H1 (cell line): ENCODE data around the gene OPA3. TPM values are rescaled to one million over a fixed set of nuclear protein-coding genes. Genes with fewer than 3 reads are reported as not detected.

Source experiments
- CTCF ChIA-PET: fragments of 300-600 bp; sonication (Branson Sonifier 250); formaldehyde crosslinking; loops from one replicate; lab custom pipeline; 2021; ENCODE audit not compliant: partially characterized antibody; lab: Charles Lee
- POLR2A ChIA-PET: fragments of 300-600 bp; sonication (Branson Sonifier 250); formaldehyde crosslinking; loops from one replicate; lab custom pipeline; 2021; ENCODE audit warnings: inconsistent platforms; ENCODE audit not compliant: partially characterized antibody; lab: Charles Lee
- DNase-seq, 2 experiments: peaks; one replicate each; pipeline versions ENCODE4 v3.0.0 to v3.0.0-alpha.2; 2010 to 2022; ENCODE audit warnings: low spot score in 2 of 2, low read depth in 1 of 2, mixed read lengths in 1 of 2
- FAIRE-seq: peaks from 2 replicates; lab custom pipeline; 2011; peaks lifted over from hg19 to GRCh38; lab: Jason Lieb, UNC
- H2AFZ ChIP-seq: 2 replicates; pipeline ENCODE4 v1.8.1; 2012; ENCODE audit warnings: low read length, inconsistent platforms
- H2AK5ac ChIP-seq: 2 replicates; pipeline ENCODE4 v1.6.1; 2013; ENCODE audit warnings: low read depth, low read length
- H2BK120ac ChIP-seq: replicated peaks from 2 replicates; pipeline ENCODE3; 2013; ENCODE audit warnings: low read depth, low read length, inconsistent platforms
- H2BK12ac ChIP-seq: 2 replicates; pipeline ENCODE4 v1.6.1; 2013; ENCODE audit warnings: low read depth, low read length
- H2BK15ac ChIP-seq: 2 replicates; pipeline ENCODE4 v1.6.1; 2013; ENCODE audit warnings: low read length
- H2BK20ac ChIP-seq: 2 replicates; pipeline ENCODE4 v1.6.1; 2013; ENCODE audit warnings: low read length
- H2BK5ac ChIP-seq: 2 replicates; pipeline ENCODE4 v1.6.1; 2013; ENCODE audit warnings: low read depth, low read length
- H3K14ac ChIP-seq: 2 replicates; pipeline ENCODE4 v1.6.1; 2013; ENCODE audit warnings: inconsistent platforms; ENCODE audit not compliant: insufficient read length
- H3K18ac ChIP-seq: 2 replicates; pipeline ENCODE4 v1.6.1; 2013; ENCODE audit warnings: low read length; ENCODE audit errors: extremely low read depth
- H3K23ac ChIP-seq: 2 replicates; pipeline ENCODE4 v1.6.1; 2013; ENCODE audit warnings: inconsistent platforms; ENCODE audit not compliant: insufficient read length
- H3K23me2 ChIP-seq: 2 replicates; pipeline ENCODE4 v1.6.1; 2013; ENCODE audit warnings: low read depth, low read length
- H3K27ac ChIP-seq: 2 replicates; pipeline ENCODE4 v1.6.1; 2011; ENCODE audit warnings: low read depth, low read length, inconsistent platforms
- H3K27me3 ChIP-seq, 4 experiments: replicated peaks in 1 of 4; 1 replicate in 1 of 4; 2 replicates in 3 of 4; pipeline versions ENCODE4 v1.6.1 to v1.8.1; 2011 to 2013; ENCODE audit warnings: low read length in 3 of 4, mild to moderate bottlenecking in 3 of 4, inconsistent platforms in 2 of 4, mixed read lengths in 2 of 4, moderate library complexity in 1 of 4; ENCODE audit not compliant: control insufficient read depth in 3 of 4, insufficient read depth in 3 of 4; ENCODE audit errors: extremely low read depth in 1 of 4
- H3K36me3 ChIP-seq, 4 experiments: 2 replicates each; pipeline versions ENCODE4 v1.6.1 to v1.8.1; 2011 to 2013; ENCODE audit warnings: mild to moderate bottlenecking in 4 of 4, low read length in 3 of 4, moderate library complexity in 2 of 4, control low read depth in 1 of 4, inconsistent platforms in 1 of 4; ENCODE audit not compliant: insufficient read depth in 4 of 4, control insufficient read depth in 2 of 4
- H3K4ac ChIP-seq: replicated peaks from 2 replicates; pipeline ENCODE3; 2013; ENCODE audit warnings: low read length, low read depth, mixed read lengths, inconsistent platforms; ENCODE audit not compliant: insufficient read length
- H3K4me1 ChIP-seq, 4 experiments: replicated peaks in 1 of 4; 1 replicate in 1 of 4; 2 replicates in 3 of 4; pipeline versions ENCODE4 v1.6.1 to v1.8.1; 2011 to 2013; ENCODE audit warnings: low read length in 3 of 4, inconsistent platforms in 2 of 4, mixed read lengths in 1 of 4; ENCODE audit not compliant: insufficient read depth in 4 of 4, control insufficient read depth in 3 of 4
- H3K4me2 ChIP-seq, 2 experiments: 2 replicates each; pipeline versions ENCODE4 v1.6.1 to v1.8.1; 2011 to 2013; ENCODE audit warnings: low read depth in 2 of 2, low read length in 2 of 2, control low read depth in 1 of 2, inconsistent platforms in 1 of 2, mild to moderate bottlenecking in 1 of 2; ENCODE audit not compliant: insufficient read depth in 1 of 2
- H3K4me3 ChIP-seq, 4 experiments: fragments of 200-600, 300-600 bp in 1 of 4; sonication (generic), shearing (Covaris generic), sonication (Bioruptor Twin) in 1 of 4; 2 replicates each; pipeline versions ENCODE4 v1.5.1 to v1.8.1; 2011 to 2016; ENCODE audit warnings: low read length in 4 of 4, low read depth in 3 of 4, control low read depth in 2 of 4, inconsistent platforms in 2 of 4, mild to moderate bottlenecking in 2 of 4, mixed read lengths in 1 of 4, moderate library complexity in 1 of 4; ENCODE audit not compliant: insufficient read depth in 2 of 4; ENCODE audit errors: extremely low read depth in 1 of 4
- H3K56ac ChIP-seq: replicated peaks from 2 replicates; pipeline ENCODE3; 2013; ENCODE audit warnings: low read depth, mild to moderate bottlenecking, mixed read lengths, low read length, inconsistent platforms; ENCODE audit not compliant: insufficient read length
- H3K79me1 ChIP-seq: 2 replicates; pipeline ENCODE4 v1.6.1; 2013; ENCODE audit warnings: low read depth, low read length, control low read depth
- H3K79me2 ChIP-seq, 2 experiments: 2 replicates each; pipeline versions ENCODE4 v1.6.1 to v1.8.1; 2012 to 2013; ENCODE audit warnings: low read length in 2 of 2, mild to moderate bottlenecking in 2 of 2, inconsistent platforms in 1 of 2; ENCODE audit not compliant: insufficient read depth in 2 of 2, control insufficient read depth in 1 of 2
- H3K9ac ChIP-seq, 4 experiments: replicated peaks in 1 of 4; 1 replicate in 1 of 4; 2 replicates in 3 of 4; pipeline versions ENCODE4 v1.6.1 to v1.8.1; 2011 to 2013; ENCODE audit warnings: low read depth in 3 of 4, low read length in 3 of 4, control low read depth in 2 of 4, mild to moderate bottlenecking in 2 of 4, moderate library complexity in 2 of 4, inconsistent platforms in 1 of 4; ENCODE audit errors: extremely low read depth in 1 of 4
- H3K9me3 ChIP-seq, 2 experiments: 2 replicates each; pipeline versions ENCODE4 v1.6.1 to v1.8.1; 2012 to 2013; ENCODE audit warnings: mild to moderate bottlenecking in 2 of 2, moderate library complexity in 2 of 2, control low read depth in 1 of 2, inconsistent platforms in 1 of 2, low read depth in 1 of 2, low read length in 1 of 2, mixed read lengths in 1 of 2; ENCODE audit not compliant: insufficient read depth in 2 of 2
- H4K20me1 ChIP-seq, 2 experiments: replicated peaks in 1 of 2; 2 replicates each; pipeline versions ENCODE3 to v1.8.1; 2011 to 2013; ENCODE audit warnings: inconsistent platforms in 2 of 2, low read length in 2 of 2, mild to moderate bottlenecking in 1 of 2; ENCODE audit not compliant: insufficient read depth in 2 of 2, control insufficient read depth in 1 of 2
- H4K5ac ChIP-seq: 2 replicates; pipeline ENCODE4 v1.6.1; 2013; ENCODE audit warnings: low read length, low read depth, mixed read lengths, inconsistent platforms; ENCODE audit not compliant: insufficient read length
- H4K8ac ChIP-seq: 2 replicates; pipeline ENCODE4 v1.8.0; 2013; ENCODE audit warnings: mild to moderate bottlenecking, moderate library complexity, low read length, inconsistent platforms; ENCODE audit not compliant: insufficient read depth; ENCODE audit errors: extremely low read depth
- H4K91ac ChIP-seq: replicated peaks from 2 replicates; pipeline ENCODE3; 2013; ENCODE audit warnings: low read length, mixed read lengths, inconsistent platforms; ENCODE audit not compliant: insufficient read length
- ATF3 ChIP-seq: IDR thresholded peaks from 2 replicates; pipeline ENCODE4 v1.6.1; 2011; ENCODE audit warnings: low read depth, mild to moderate bottlenecking, low read length; ENCODE audit not compliant: insufficient read depth
- BRCA1 ChIP-seq: IDR thresholded peaks from 2 replicates; pipeline ENCODE4 v1.6.1; 2012; ENCODE audit warnings: low read depth, low read length, improper control_type of control experiment
- CEBPB ChIP-seq: IDR thresholded peaks from 2 replicates; pipeline ENCODE4 v1.6.1; 2012; ENCODE audit warnings: low read depth, low read length
- EP300 ChIP-seq, 2 experiments: IDR thresholded peaks; 1 replicate in 1 of 2; 2 replicates in 1 of 2; pipeline ENCODE4 v1.6.1; 2011 to 2012; ENCODE audit warnings: low read depth in 2 of 2, low read length in 2 of 2, mild to moderate bottlenecking in 2 of 2, borderline replicate concordance in 1 of 2, inconsistent platforms in 1 of 2, moderate library complexity in 1 of 2
- NANOG ChIP-seq: IDR thresholded peaks from 2 replicates; pipeline ENCODE4 v1.6.1; 2011; ENCODE audit warnings: low read length, low read depth, mild to moderate bottlenecking, inconsistent platforms; ENCODE audit not compliant: insufficient read depth, poor library complexity, severe bottlenecking
- NRF1 ChIP-seq: IDR thresholded peaks from 2 replicates; pipeline ENCODE4 v1.6.1; 2011; ENCODE audit warnings: mild to moderate bottlenecking, low read depth, low read length, improper control_type of control experiment
- POLR2A ChIP-seq, 2 experiments: IDR thresholded peaks; 1 replicate in 1 of 2; 2 replicates in 1 of 2; pipeline ENCODE4 v1.6.1; 2011; ENCODE audit warnings: low read depth in 2 of 2, low read length in 2 of 2, mild to moderate bottlenecking in 2 of 2; ENCODE audit errors: control extremely low read depth in 1 of 2
- RBBP5 ChIP-seq: IDR thresholded peaks from 2 replicates; pipeline ENCODE4 v1.7.1; 2012; ENCODE audit warnings: low read depth, mild to moderate bottlenecking, inconsistent platforms, low read length, moderate library complexity, borderline replicate concordance
- SIX5 ChIP-seq: IDR thresholded peaks from 2 replicates; pipeline ENCODE4 v1.6.1; 2011; ENCODE audit warnings: mild to moderate bottlenecking, low read depth, low read length
- SP1 ChIP-seq: IDR thresholded peaks from 2 replicates; pipeline ENCODE4 v1.6.1; 2011; ENCODE audit warnings: low read depth, low read length
- SRF ChIP-seq: IDR thresholded peaks from 2 replicates; pipeline ENCODE4 v1.6.1; 2011; ENCODE audit warnings: mild to moderate bottlenecking, low read depth, low read length, moderate library complexity
- SUZ12 ChIP-seq: fragments of 200-600 bp; sonication (generic); IDR thresholded peaks from 2 replicates; pipeline ENCODE4 v1.6.1; 2012; ENCODE audit warnings: mild to moderate bottlenecking, inconsistent platforms, low read length, moderate library complexity, mixed read lengths
- WGBS, 2 experiments: shearing (Covaris generic) in 1 of 2; methylation state at CpG; one replicate each; pipeline versions ENCODE4 v1.1.6 to v1.1.7; 2013 to 2015; ENCODE audit warnings: low lambda C conversion rate in 2 of 2, mixed read lengths in 2 of 2, inconsistent platforms in 1 of 2, low coverage in 1 of 2, missing lambda C conversion rate in 1 of 2; ENCODE audit not compliant: insufficient replicate concordance in 2 of 2, insufficient coverage in 1 of 2, insufficient read length in 1 of 2; ENCODE audit errors: extremely low coverage in 1 of 2, missing lambda C conversion rate in 1 of 2; 5-methylcytosine and 5-hydroxymethylcytosine counted together
- polyA plus RNA-seq, 7 experiments: library from polyadenylated mRNA; depleted of rRNA in 3 of 7; stranded (reverse) in 5 of 7; unstranded in 2 of 7; fragments of >200 nt in 5 of 7; fragments of 200-250 nt in 2 of 7; gene quantifications; 1 replicate in 5 of 7; 2 replicates in 1 of 7; 4 replicates in 1 of 7; pipeline versions ENCODE4 v1.2.1 to v1.2.3, GENCODE V29; 2011 to 2013; ENCODE audit warnings: missing spikeins in 2 of 7, mixed read lengths in 2 of 7
- total RNA-seq: library from RNA; stranded (reverse); fragmentation: NEBNext Ultra II Directional; extraction: Animal tissue kit (Norgen Biotek cat#: 25700); gene quantifications from 2 replicates; pipeline ENCODE4 v1.2.1, GENCODE V29; 2021

The OPA3 gene
- total and polyA plus RNA-seq, 2 of the 8 experiments (the other 6 are each of a cell fraction or from before 2014, with no cell fraction given): 12.5 to 14.5 TPM

- Histone ChIP-seq H3K4me1 (0 out of 7 replicates have a peak, but pooled peaks cover 0 to 2% (median 0%) of the 10 kb centered on the region in 4 experiments), H2BK15ac (peak overlapping the region; percentile 48; the same call in 1 of the 2 replicates), H3K23me2 (no peaks in the 10 kb centered on the region), H3K27ac (no peak overlapping the region), H3K18ac (peak overlapping the region; percentile 88; the same call in 1 of the 2 replicates), H3K36me3 (no peaks in the 10 kb centered on the region), H3K4ac (no peak overlapping the region), H2BK12ac (peak overlapping the region; percentile 60; the same call in 1 of the 2 replicates), H3K9me3 (peaks cover 0 to 4% of the 10 kb centered on the region in 2 experiments; a peak in 1 of 4 replicates), H3K27me3 (peaks cover 0 to 21% (median 16%) of the 10 kb centered on the region in 4 experiments; a peak in 6 of 7 replicates), H3K4me3 (no peak overlapping the region), H3K79me2 (no peaks in the 10 kb centered on the region), H4K20me1 (no peaks in the 10 kb centered on the region), H3K9ac (no peak overlapping the region), H3K56ac (no peak overlapping the region), H2BK120ac (no peak overlapping the region), H2AK5ac (no peak overlapping the region), H3K79me1 (no peaks in the 10 kb centered on the region), H2AFZ (0 out of 2 replicates have a peak overlapping the region, but pooled peaks have one; percentile 51), H2BK5ac (no peak overlapping the region), H4K91ac (peak overlapping the region; percentile 36), H3K14ac (no peak overlapping the region), H3K23ac (no peak overlapping the region), H4K8ac (no peak overlapping the region), H2BK20ac (no peak overlapping the region; the same call in 1 of the 2 replicates), H4K5ac (no peak overlapping the region), H3K4me2 (peak overlapping the region in 1 of 2 experiments; percentile 30; a peak in 2 of 4 replicates)
- DNase-seq (peak in 1 of 2 experiments; percentile 81), FAIRE-seq (no peak)
- CTCF ChIA-PET: interaction anchor here (0.6 to 2.5 kb wide), 19 partner anchors 13 to 125 kb away, joined by 3 to 44 read pairs (median 4); partner anchors contain the start of gene EML2
- POLR2A ChIA-PET: interaction anchor here (0.7 to 1.6 kb wide), 6 partner anchors 15 to 177 kb away, joined by 3 to 6 read pairs (median 3); no protein-coding TSS in a partner anchor
- 57% methylated on average over 45 of the region's 48 CpGs; no CpG with 5 or more reads in 1 of the 2 experiments for WGBS, 2 experiments
- TF ChIP-seq SP1 (no peak), ATF3 (0 out of 2 replicates have a peak, but pooled peaks have one; percentile 49), SIX5 (no peak), NANOG (peak; percentile 29), EP300 (IDR thresholded peaks at IDR 0.05; ENCODE audit: borderline replicate concordance in 1 of 2, low read depth in 2 of 2, low read length in 2 of 2) (no peak), SUZ12 (no peak), RBBP5 (no peak), POLR2A (IDR thresholded peaks at IDR 0.05; ENCODE audit: control extremely low read depth in 1 of 2, low read depth in 2 of 2, low read length in 2 of 2) (no peak), SRF (no peak), CEBPB (no peak), BRCA1 (no peak), NRF1 (no peak)
These were observed 6.5 kb upstream of the OPA3 start for GRCh38 chr19:45591004-45591637.
